Activated CD4-positive, alpha-beta T cell treated with anti-CD3 and anti-CD28 coated beads, Interleukin-2, amount 50 U/mL, for 16 hours (primary cell): ENCODE results near the gene ARHGAP10.
"Not testable (repeated sequence)": the region's sequence is repeated elsewhere in the genome, so short reads cannot be mapped to it uniquely, and the experiment has no call there.

Experiments used
- DNase-seq: peaks from one replicate; pipeline ENCODE4 v3.0.0-alpha.2; 2020

ARHGAP10 gene

GRCh38 chr4:147862043-147862692 is 130.3 kb downstream of the ARHGAP10 start:
- DNase-seq, result no peak

- no peak for DNase-seq
These were observed 131.3 kb downstream of the ARHGAP10 start for GRCh38 chr4:147863111-147863747.

DNA sequence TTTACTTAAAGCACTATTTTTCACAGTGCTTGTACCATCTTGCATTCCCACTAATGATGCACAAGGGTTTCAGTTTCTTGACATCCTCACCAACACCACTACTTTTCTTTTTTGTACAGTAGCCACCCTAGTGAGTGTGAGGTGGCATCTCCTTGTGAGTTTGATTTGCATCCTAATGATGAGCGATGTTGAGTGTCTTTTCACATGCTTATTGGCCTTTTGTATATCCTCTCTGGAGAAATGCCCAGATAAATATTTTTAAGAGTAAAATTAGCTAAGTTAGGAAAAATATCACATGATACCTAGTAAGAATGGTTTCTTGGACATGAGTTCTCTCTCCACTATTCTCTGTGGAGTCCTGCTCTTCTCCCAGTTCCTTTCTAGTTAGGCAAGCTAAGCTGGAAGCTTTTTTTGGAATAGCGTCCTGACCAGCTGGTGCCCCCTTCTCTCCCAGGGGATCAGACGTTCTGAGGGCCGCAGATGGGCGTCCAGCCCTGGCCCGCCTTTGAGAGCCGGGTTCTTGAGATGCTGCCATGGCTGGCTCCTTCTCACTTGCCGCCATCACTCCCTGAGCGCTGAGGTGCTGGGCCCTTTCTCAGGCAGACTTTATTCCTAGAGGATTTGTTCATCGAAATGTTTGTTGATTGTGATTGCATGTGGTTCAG is 132.1 kb downstream of the ARHGAP10 start:
- DNase-seq, result no peak

GRCh38 chr4:147864607-147865006 is 132.7 kb downstream of the ARHGAP10 start:
- DNase-seq, result no peak

GRCh38 chr4:147865926-147866325 is 134.0 kb downstream of the ARHGAP10 start:
- DNase-seq, result no peak

- peak; percentile 91 for DNase-seq
These were observed 134.8 kb downstream of the ARHGAP10 start for GRCh38 chr4:147866532-147867271.

GRCh38 chr4:147874109-147874508 is 142.2 kb downstream of the ARHGAP10 start:
- DNase-seq, result no peak

- DNase-seq, result no peak
These were observed 145.5 kb downstream of the ARHGAP10 start for GRCh38 chr4:147877308-147877771.

- DNase-seq, result no peak
These were observed 147.8 kb downstream of the ARHGAP10 start for GRCh38 chr4:147879676-147880075.

GRCh38 chr4:147880511-147880910 is 148.6 kb downstream of the ARHGAP10 start:
- no peak for DNase-seq

DNA sequence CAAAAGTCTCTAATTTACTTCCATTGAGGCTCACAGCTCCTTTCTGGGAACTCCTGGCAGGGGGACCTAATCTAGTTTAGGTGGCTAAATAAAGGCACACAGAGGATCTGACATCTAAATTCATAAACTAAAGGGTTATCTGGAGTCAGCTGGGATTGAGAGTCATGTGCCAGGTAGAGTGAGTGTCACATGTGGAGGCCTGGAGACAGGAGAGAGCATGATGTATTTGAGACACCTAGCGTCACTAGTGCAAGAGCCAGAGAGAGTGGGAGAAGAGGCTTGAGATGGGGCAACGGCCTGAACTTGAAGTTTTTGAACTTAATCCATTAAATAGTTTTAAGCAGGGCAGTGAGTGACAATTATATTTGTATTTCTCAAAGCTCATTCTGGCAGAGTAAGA is 152.6 kb downstream of the ARHGAP10 start:
- no peak for DNase-seq

GRCh38 chr4:147885216-147885615 is 153.3 kb downstream of the ARHGAP10 start:
- not testable (repeated sequence) for DNase-seq

GRCh38 chr4:147891476-147892115 is 159.7 kb downstream of the ARHGAP10 start:
- no peak for DNase-seq

GRCh38 chr4:147899512-147899911 is 167.6 kb downstream of the ARHGAP10 start:
- no peak for DNase-seq

DNA sequence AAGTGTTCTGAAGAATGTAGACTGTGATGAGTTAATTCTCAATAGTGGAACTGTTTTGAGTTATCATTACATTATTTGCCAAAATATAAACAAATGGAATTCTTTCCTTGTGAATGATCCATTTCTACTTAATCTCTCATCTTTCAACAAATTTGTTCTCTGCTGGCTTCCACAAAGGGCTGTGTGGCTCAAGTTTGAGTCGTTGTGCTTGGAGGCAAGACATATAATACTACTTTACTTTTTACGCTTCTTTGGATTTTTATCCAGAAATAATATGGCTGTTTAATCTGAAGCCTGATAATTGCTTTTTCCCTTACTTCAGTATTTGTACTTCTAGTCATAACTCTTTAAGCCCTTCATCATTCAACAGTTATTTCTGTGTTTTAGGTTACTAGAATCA is 169.5 kb downstream of the ARHGAP10 start:
- no peak for DNase-seq

- DNase-seq, result no peak
These were observed 170.0 kb downstream of the ARHGAP10 start for GRCh38 chr4:147901916-147902315.

DNA sequence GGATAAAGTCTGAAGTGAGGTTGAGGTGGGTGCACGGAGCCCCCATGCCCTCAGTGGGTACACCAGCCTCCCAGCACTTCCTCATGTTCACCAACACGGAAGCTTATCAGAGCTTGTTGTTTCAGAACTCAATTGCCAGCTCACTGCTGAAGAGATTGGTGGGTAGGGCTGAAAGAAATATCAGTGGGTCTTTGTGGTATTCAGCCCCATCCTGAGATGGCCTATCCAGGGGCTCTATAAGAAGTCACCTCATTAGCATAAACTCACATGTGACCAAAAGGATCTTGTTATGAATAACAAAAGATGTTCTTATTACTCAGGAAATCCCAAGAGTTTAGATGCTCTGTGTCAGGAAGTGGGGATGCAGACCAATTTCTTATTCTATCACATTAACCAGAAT is 177.3 kb downstream of the ARHGAP10 start:
- DNase-seq, result no peak

- no peak for DNase-seq
These were observed 178.4 kb downstream of the ARHGAP10 start for GRCh38 chr4:147910315-147910714.

DNA sequence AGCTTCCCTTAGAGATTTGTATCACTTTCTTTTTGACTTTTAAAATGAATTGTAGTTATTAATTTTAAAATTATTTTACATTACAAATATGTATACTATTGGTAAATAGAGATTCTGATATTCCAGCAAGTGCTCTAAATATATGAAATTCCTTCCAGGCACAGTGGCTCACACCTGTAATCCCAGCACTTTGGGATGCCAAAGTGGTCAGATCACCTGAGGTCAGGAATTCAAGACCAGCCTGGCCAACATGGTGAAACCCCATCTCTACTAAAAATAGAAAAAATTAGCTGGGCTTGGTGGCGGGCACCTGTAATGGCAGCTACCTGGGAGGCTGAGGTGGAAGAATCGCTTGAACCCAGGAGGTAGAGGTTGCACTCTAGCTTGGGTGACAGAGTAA is 180.2 kb downstream of the ARHGAP10 start:
- not testable (repeated sequence) for DNase-seq

DNA sequence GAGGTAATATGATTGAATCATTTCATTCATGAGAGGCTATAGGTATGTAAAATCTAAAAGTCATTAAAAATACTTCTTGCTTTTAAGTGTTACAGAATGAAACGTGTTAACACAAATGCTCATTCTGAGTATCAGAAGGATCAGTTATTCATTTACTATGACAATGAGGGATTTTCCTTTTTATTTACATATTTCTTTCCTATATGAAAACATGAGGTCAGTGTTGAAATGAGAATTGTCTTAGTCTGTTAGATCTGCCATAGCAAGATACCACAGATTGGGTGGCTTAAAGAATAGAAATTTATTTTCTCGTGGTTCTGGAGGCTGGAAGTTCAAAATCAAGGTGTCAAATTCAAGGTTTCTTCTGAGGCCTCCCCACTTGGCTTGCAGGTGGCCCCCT is 181.2 kb downstream of the ARHGAP10 start:
- no peak for DNase-seq

- no peak for DNase-seq
These were observed 184.5 kb downstream of the ARHGAP10 start for GRCh38 chr4:147916351-147916750.

DNA sequence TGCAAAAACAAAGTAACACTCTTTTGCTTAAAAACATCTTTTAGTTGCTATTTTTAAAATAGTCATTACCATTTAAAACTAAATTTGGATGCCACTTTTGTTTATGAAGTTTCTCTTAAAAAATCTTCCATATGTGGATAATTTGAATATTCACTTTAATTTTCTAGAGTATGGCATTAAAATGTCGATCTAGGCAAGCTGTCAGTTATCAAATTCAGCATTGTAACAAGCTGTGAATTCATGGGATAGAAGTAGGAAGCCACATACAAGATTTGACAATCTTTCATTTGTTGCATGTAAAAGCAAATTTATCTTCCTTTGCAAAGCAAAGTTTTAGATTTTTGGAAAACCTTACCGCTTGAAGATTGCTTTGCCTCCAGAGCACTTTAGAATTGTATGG is 191.5 kb downstream of the ARHGAP10 start:
- DNase-seq, result no peak

GRCh38 chr4:147923854-147924253 is 192.0 kb downstream of the ARHGAP10 start:
- DNase-seq, result no peak
